HG02870 (cell line): ENCODE results near the gene CNOT8.
"Not testable (repeated sequence)": the region's sequence is repeated elsewhere in the genome, so short reads cannot be mapped to it uniquely, and the experiment has no call there.

Experiments
- ATAC-seq: cut with Tn5 transposase; IDR thresholded peaks from one replicate; pipeline ENCODE4 v1.9.1; 2021; ENCODE audit warnings: mild to moderate bottlenecking, moderate library complexity; ENCODE audit not compliant: unreplicated experiment

CNOT8 gene

GRCh38 chr5:154858297-154858971, at the start of gene CNOT8:
Gene CNOT8 (plus strand): TSS chr5:154858627. CDS start chr5:154863279, 4,652 bp downstream.
- peak; percentile 74 for ATAC-seq

DNA sequence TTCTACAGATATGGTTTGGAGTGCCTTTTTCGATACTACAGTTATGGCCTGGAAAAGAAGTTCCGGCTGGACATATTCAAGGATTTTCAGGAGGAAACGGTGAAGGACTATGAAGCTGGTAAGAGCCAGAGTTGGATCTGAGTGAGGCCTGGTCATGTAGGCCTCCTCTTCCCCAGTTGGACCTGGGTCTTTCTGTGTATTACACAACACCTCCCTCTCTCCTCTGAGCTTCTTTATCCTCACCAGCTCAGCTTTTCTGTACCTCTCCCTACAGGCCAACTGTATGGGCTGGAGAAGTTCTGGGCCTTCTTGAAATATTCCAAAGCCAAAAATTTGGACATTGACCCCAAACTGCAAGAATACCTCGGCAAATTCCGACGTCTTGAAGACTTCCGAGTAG, 47.2 kb upstream of the CNOT8 start:
- ATAC-seq, result no peak

- ATAC-seq, result peak; percentile 70
Measured at GRCh38 chr5:154811653-154812465, 46.6 kb upstream of the CNOT8 start.

DNA sequence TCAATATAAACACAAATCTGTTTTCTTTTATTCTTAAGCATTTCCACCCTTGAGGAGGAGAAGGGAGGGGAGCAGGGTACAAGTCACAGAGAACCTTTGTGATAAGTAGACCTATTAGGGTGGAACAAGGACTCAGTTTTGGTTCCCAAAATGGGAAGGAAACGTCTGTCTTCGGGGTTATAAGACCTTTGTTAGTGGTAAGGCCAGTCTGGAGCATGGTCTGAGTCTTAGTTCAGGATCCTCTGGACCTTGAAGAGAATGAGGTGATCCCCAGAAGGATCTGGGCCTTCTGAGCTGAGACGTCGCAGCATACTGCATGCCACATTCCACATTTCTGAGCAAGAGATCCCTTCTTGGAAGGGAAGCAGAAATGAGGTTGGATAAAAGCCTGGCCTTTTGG, 45.3 kb upstream of the CNOT8 start:
- no peak for ATAC-seq

GRCh38 chr5:154813736-154814135, 44.7 kb upstream of the CNOT8 start:
- no peak for ATAC-seq

- no peak for ATAC-seq
Measured at GRCh38 chr5:154815025-154815424, 43.4 kb upstream of the CNOT8 start.

DNA sequence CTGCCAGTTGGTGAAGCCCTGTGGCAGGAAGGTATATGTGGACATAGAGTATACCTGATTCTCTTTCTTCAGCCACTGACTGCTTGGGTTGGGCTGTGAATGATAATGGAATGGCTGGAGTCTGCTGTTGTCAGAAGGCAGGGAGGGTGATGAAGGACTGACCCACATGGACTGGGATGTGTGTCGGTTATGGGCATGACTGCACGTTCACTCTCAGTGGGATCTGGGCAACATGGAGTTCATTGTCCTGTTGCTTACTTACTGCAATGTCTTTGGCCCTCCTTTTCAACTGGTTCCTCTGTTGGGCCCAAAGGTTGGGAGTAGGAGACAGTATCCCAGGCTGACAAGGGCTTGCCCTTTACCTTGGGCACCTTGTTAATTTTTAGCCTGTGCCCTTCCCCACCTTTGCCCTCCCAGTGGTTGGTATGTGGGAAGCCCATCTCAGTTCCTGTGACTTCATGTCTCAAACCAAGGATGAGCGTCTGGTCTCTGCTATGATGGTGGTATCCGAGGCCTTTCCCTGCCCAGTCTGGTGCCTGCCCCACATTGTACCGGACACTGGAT, 42.7 kb upstream of the CNOT8 start:
- no peak for ATAC-seq

DNA sequence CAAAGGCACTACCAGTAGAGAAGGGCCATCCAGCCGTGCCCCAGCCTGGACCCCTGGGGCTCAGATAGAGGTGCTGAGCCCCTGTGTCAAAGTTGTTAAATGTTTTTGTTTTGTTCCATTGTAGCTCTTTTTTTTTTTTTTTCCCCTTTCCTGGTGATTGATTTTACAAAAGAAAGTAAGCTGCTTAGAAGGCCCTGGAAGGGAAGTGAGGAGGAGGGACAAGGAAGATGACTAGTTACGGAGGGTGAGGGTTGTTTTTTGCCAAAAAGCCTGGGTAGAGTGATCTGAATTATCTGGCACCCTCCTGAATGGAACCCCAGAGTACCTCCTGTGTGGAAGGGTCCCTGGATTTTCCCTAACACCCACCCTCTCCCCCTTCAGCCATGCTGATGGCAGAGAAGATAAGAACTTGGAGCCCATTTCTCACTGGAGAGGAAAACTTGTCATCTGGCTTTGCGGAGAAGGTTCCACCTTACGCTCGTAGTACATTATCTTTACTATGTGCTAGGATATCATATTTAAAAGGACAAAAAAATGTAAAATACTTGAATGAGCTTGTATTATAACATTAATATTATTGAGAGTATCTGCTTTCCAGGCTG, 41.4 kb upstream of the CNOT8 start:
- no peak for ATAC-seq

- no peak for ATAC-seq
Measured at GRCh38 chr5:154817815-154818214, 40.6 kb upstream of the CNOT8 start.

- no peak for ATAC-seq
Measured at GRCh38 chr5:154818471-154819116, 39.8 kb upstream of the CNOT8 start.

- no peak for ATAC-seq
Measured at GRCh38 chr5:154819546-154819945, 38.9 kb upstream of the CNOT8 start.

DNA sequence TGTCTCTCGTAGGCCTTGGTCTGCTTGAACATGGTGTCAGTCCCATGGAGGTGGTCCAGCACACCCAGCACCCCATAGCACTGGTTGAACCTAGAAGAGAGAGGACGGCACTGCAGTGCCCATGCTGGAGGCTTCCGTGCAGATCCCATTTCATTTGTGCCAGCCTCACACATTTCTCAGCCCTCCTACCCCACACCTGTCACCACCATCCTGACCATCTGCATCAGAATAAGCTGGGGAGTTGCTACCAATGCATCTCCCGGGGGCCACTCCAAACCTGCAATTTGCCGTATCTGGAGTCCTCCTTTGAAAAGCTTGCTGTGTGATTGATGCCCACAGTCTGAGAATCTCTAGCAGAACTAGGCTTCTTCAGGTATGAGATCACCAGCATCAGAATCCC, 38.0 kb upstream of the CNOT8 start:
- no peak for ATAC-seq

DNA sequence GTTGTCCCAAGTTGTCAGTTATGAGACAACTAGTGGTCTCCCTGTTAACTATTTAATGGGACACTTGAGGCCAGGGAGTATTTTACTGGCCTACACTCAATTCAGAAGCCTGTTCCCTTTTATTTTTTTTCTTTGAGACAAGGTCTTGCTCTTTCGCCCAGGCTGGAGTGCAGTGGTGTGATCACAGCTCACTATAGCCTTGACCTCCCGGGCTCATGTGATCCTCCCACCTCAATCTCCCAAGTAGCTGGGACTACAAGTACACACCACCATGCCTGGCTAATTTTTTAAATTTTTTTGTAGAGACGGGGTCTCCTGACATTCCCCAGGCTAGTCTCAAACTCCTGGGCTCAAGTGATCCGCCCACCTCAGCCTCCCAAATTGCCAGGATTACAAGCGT, 35.5 kb upstream of the CNOT8 start:
- ATAC-seq, result not testable (repeated sequence)

DNA sequence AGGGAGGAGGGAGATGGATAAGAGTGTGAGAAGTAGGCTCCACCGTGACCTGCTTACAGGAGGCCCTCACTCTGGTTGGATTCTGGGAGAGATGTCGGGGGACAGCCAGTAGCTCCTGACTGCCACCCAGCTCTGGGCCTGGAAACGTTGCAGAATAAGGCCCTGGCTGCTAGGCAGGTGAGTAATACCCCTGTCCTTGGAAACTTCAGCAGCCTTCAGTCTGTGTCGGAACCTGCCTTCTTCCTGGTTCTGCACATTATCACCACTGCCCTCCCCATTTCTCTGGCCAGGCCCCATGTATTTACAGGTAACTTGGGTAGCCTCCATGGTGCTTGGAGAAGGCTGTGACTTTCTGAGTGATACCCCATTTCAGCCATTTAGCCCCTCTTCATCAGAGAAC, 34.8 kb upstream of the CNOT8 start:
- no peak for ATAC-seq

DNA sequence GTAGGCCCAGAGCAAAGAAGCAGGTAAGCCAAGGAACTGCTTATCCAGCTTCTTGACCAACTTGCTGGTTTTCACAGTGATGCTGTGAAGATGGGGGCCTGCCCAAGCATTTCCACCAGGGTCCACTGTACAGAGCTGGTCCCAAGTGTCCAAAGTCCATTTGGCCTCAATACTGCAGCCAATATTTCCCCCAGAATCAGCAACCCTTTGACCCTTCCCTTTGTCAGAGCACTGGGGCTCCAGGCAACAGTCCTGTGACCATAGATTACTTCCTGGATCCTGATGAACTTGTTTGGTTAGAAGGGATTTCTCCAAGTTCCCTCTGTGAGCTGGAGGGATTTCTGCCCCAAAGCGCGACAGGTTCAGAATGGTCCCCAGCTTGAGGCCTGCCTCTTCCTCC, 34.4 kb upstream of the CNOT8 start:
- ATAC-seq, result no peak

- ATAC-seq, result no peak
Measured at GRCh38 chr5:154829181-154829588, 29.2 kb upstream of the CNOT8 start.

- no peak for ATAC-seq
Measured at GRCh38 chr5:154829589-154830218, 28.7 kb upstream of the CNOT8 start.

GRCh38 chr5:154830219-154830595, 28.2 kb upstream of the CNOT8 start:
- ATAC-seq, result no peak

DNA sequence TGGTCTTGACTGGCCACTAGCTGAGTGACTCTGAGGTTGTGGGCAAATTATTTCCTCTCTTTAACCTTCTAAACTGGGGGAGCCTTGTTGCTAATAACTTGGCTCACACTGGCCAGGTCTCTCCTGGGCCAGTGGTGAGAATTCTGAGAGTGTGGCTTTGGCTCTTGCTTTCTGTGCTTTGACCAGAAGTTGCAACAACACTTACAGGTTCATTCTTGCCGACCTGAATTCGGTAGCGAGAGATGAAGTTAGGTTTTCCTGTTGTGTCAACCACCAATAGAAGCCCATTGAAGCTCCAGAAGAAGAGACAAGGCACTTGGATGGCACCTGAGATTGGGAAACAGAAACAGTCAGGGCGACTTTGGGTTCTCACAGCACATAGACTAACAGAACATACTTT, 27.8 kb upstream of the CNOT8 start:
- ATAC-seq, result no peak

GRCh38 chr5:154831451-154831850, 27.0 kb upstream of the CNOT8 start:
- no peak for ATAC-seq

- not testable (repeated sequence) for ATAC-seq
Measured at GRCh38 chr5:154832804-154833203, 25.6 kb upstream of the CNOT8 start.
